ENCODE measurements around the gene TCERG1L.

DNA sequence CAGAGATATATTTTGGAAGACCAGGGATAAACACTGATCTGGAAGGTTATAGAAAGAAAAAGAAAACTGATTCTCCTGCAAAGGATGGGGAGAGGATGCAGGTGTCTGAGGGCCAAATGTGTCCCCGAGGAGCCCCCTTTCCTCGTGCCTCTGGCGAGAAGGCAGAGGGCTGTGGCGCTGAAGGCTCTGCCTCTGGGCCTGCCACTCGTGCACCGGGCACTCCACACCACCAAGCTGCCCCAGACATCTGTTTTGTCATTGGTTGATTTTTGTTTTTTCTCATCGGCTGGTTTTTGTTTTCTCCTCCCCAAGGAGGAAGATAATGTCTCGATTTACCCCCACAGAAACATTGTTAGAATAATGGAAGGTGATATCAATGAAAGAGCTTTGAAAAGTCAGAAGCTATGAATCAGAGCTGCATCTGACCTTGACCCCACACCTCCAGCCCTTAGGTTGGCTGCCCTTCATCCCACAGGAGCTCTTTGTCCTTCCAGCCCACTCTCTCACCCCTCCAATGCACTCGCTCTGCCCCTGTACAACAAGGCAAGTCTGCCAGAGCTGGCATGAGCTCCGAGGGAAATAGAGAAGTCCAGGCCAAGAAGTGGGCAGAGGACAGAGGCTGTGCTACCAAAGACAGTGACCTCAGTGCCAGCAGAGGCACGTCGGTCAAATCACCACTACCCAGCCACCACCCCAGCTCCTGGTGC is 124.8 kb downstream of the TCERG1L start:
- TF ChIP-seq CTCF (IDR thresholded peaks at IDR 0.05): no peak
- TF ChIP-seq POLR2A (IDR thresholded peaks at IDR 0.05): no peak

All from body of pancreas (tissue), 4 donors.